Motor neuron (in vitro differentiated cells): ENCODE results near the gene CDH9. TPM values are rescaled to one million over a fixed set of nuclear protein-coding genes. Genes with fewer than 3 reads are reported as not detected.
"Not testable (repeated sequence)": the region's sequence is repeated elsewhere in the genome, so short reads cannot be mapped to it uniquely, and the experiment has no call there.

Source experiments
- ATAC-seq, 8 experiments: fragments of 200-7000 bp; cut with Tn5 transposase; replicated peaks in 6 of 8; 2 replicates each; pipeline ENCODE4 v1.8.0; 2021; ENCODE audit warnings: mild to moderate bottlenecking in 8 of 8, moderate library complexity in 8 of 8
- H3K27ac ChIP-seq, 2 donors: fragments of 250-450 bp; sonication (Bioruptor Pico); 2 replicates each; pipeline ENCODE4 v1.9.0; 2021; ENCODE audit warnings: antibody characterized with exemption in 2 of 2, mild to moderate bottlenecking in 2 of 2, moderate library complexity in 1 of 2
- H3K4me1 ChIP-seq, 2 donors: fragments of 250-450 bp; sonication (Bioruptor Pico); replicated peaks in 1 of 2; 2 replicates each; pipeline ENCODE4 v1.6.1; 2021; ENCODE audit warnings: antibody characterized with exemption in 2 of 2, mild to moderate bottlenecking in 2 of 2, moderate library complexity in 1 of 2
- H3K4me3 ChIP-seq, 5 donors: fragments of 250-450 bp; sonication (Bioruptor Pico); 2 replicates each; pipeline ENCODE4 v1.9.0; 2021; ENCODE audit warnings: antibody characterized with exemption in 5 of 5, mild to moderate bottlenecking in 5 of 5, moderate library complexity in 4 of 5
- WGBS, 10 experiments: fragments of 450-650 bp; shearing (Covaris generic); methylation state at CpG; one replicate each; pipeline ENCODE4 v1.0.0; 2022; 5-methylcytosine and 5-hydroxymethylcytosine counted together
- in situ Hi-C, 9 experiments: fragments of 400-800 bp; cut with MboI; loops; one replicate each; pipeline ENCODE4 v1.15.0; 2021; ENCODE audit warnings: low sequenced_read_pairs in 9 of 9, low pct_unique_long_range_greater_than_20kb in 2 of 9; ENCODE audit not compliant: unreplicated experiment in 9 of 9
- total RNA-seq, 8 experiments: library from RNA; unstranded; fragments of 300-600 nt; gene quantifications; 2 replicates each; pipeline versions ENCODE4 v1.2.3 to v1.2.4, GENCODE V29; 2022

CDH9 gene
- total RNA-seq, 8 experiments from 2014 or later, result 0.24 to 25.1 (median 1.1) TPM

DNA sequence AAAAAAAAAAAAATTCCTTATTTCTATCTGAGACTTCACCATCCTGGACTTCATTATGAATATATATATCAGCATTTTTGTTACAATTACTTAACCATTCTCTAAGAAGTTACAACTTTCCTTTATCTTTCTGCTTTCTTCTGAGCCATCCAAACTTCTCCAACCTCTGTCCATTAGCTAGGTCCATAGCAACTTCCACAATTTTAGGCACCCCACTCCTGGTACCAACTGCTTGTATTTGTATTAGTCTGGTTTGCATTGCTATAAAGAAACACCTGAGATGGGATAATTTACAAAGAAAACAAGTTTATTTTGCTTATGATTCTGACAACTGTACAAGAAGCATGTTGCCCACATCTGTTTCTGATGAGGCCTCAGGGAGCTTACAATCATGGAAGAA, 182.1 kb downstream of the CDH9 start:
- H3K27ac ChIP-seq, result no peak overlapping the region
- no peaks in the 10 kb centered on the region for H3K4me1 ChIP-seq
- no peak for ATAC-seq
- in situ Hi-C loops, result no loop called here
- H3K4me3 ChIP-seq, result no peak overlapping the region

DNA sequence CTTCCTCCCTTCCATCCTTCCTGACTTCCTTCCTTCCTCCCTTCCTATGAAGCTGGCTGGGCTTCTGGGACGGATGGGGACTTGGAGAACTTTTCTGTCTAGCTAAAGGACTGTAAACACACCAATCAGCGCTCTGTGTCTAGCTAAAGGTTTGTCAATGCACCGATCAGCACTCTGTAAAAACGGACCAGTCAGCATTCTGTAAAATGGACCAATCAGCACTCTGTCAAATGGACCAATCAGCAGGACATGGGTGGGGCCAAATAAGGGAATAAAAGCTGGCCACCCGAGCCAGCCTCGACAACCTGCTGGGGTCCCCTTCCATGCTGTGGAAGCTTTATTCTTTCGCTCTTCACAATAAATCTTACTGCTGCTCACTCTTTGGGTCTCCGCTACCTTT, 185.9 kb downstream of the CDH9 start:
- H3K4me3 ChIP-seq, in situ Hi-C loops, H3K27ac ChIP-seq, H3K4me1 ChIP-seq, ATAC-seq: not testable (repeated sequence)
- 10 to 100% (median 76%) methylated on average over 1 to 8 of the region's 8 CpGs for WGBS, 10 experiments

- in situ Hi-C loops, result no loop called here
- Histone ChIP-seq H3K27ac (no peak overlapping the region), H3K4me3 (no peak overlapping the region), H3K4me1 (peaks cover 0 to 6% of the 10 kb centered on the region in 2 donors)
- ATAC-seq, result no peak
- 9 to 100% (median 70%) methylated on average over 2 to 11 of the region's 14 CpGs for WGBS, 10 experiments
These were observed 191.2 kb downstream of the CDH9 start for GRCh38 chr5:26847041-26847736.

- in situ Hi-C loops, result no loop called here
- WGBS, 10 experiments, result 0 to 91% (median 75%) methylated on average over 2 of the region's 2 CpGs; no CpG with 5 or more reads in 1 of the 10 experiments
- ATAC-seq, result peak in 1 of 8 experiments; percentile 89
- Histone ChIP-seq H3K4me1 (peaks cover 0 to 6% of the 10 kb centered on the region in 2 donors), H3K4me3 (no peak overlapping the region), H3K27ac (no peak overlapping the region)
These were observed 194.7 kb downstream of the CDH9 start for GRCh38 chr5:26843677-26844076.

DNA sequence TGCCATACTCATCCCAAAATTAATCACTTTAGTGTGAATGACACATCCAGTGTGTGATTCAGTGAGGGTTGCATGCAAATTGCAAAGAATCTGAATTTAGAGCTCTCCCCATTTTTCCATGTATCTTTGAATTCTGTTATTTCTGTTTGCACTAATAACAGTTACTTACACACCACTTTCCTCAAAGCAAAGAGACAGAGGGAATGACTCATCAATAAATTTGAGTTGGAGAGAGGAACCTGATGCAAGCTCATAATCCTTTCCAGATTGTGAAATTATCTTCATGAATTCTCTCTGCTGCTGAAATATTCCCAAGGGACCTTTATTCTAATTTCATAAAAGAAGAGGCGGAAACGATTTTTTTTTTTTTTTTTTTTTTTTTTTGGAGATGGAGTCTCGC, 204.8 kb downstream of the CDH9 start:
- 0 to 82% (median 38%) methylated on average over 1 to 2 of the region's 3 CpGs; no CpG with 5 or more reads in 5 of the 10 experiments for WGBS, 10 experiments
- ATAC-seq, result no peak
- Histone ChIP-seq H3K27ac (no peak overlapping the region), H3K4me3 (no peak overlapping the region), H3K4me1 (no peaks in the 10 kb centered on the region)
- in situ Hi-C loops, result no loop called here
